Smooth muscle cell (in vitro differentiated cells): ENCODE results near the gene HADHB. TPM values are rescaled to one million over a fixed set of nuclear protein-coding genes. Genes with fewer than 3 reads are reported as not detected.

ENCODE experiments used
- DNase-seq: peaks from one replicate; lab custom pipeline; 2025; ENCODE audit not compliant: unreplicated experiment; lab: John Stamatoyannopoulos, UW
- H2AFZ ChIP-seq: fragments of 200-600 bp; sonication (generic); 2 replicates; pipeline ENCODE4 v1.6.0; 2016; ENCODE audit warnings: antibody characterized with exemption, low read depth, mild to moderate bottlenecking
- H3F3A ChIP-seq: fragments of 200-600 bp; sonication (generic); 2 replicates; pipeline ENCODE4 v1.6.0; 2017; ENCODE audit warnings: antibody characterized with exemption, low read depth
- H3K27ac ChIP-seq: fragments of 200-600 bp; sonication (generic); 2 replicates; pipeline ENCODE4 v1.5.1; 2016; ENCODE audit warnings: low read depth, mild to moderate bottlenecking
- H3K27me3 ChIP-seq: fragments of 200-600 bp; sonication (generic); 2 replicates; pipeline ENCODE4 v1.6.1; 2016; ENCODE audit warnings: low read depth, mild to moderate bottlenecking
- H3K36me3 ChIP-seq: fragments of 200-600 bp; sonication (generic); 2 replicates; pipeline ENCODE4 v1.5.1; 2016; ENCODE audit warnings: low read depth
- H3K4me1 ChIP-seq: fragments of 200-600 bp; sonication (generic); 2 replicates; pipeline ENCODE4 v1.5.1; 2016; ENCODE audit warnings: low read depth
- H3K4me2 ChIP-seq: fragments of 200-600 bp; sonication (generic); 2 replicates; pipeline ENCODE4 v1.6.0; 2016; ENCODE audit warnings: mild to moderate bottlenecking
- H3K4me3 ChIP-seq: fragments of 200-600 bp; sonication (generic); 2 replicates; pipeline ENCODE4 v1.5.1; 2016; ENCODE audit warnings: mild to moderate bottlenecking
- H3K79me2 ChIP-seq: fragments of 200-600 bp; sonication (generic); 2 replicates; pipeline ENCODE4 v1.6.0; 2016; ENCODE audit warnings: low read depth, mild to moderate bottlenecking
- H3K9ac ChIP-seq: fragments of 200-600 bp; sonication (generic); 2 replicates; pipeline ENCODE4 v1.6.0; 2016; ENCODE audit warnings: low read depth
- H3K9me3 ChIP-seq: fragments of 200-600 bp; sonication (generic); replicated peaks from 2 replicates; pipeline ENCODE4 v1.5.1; 2016; ENCODE audit warnings: low read depth
- H4K20me1 ChIP-seq: fragments of 200-600 bp; sonication (generic); 2 replicates; pipeline ENCODE4 v1.6.0; 2016; ENCODE audit warnings: low read depth
- WGBS: methylation state at CpG from one replicate; pipeline ENCODE4 v1.1.7; 2016; ENCODE audit warnings: low lambda C conversion rate; 5-methylcytosine and 5-hydroxymethylcytosine counted together
- polyA plus RNA-seq: library from polyadenylated mRNA; unstranded; fragments of >200 nt; fragmentation: Nextera tagmentation; extraction: Ambion mirVana; gene quantifications from 2 replicates; pipeline ENCODE4 v1.2.1, GENCODE V29; 2016
- total RNA-seq: library from RNA; depleted of rRNA; stranded (reverse); fragments of >200 nt; gene quantifications from 2 replicates; pipeline ENCODE4 v1.2.3, GENCODE V29; 2014
- TF ChIP-seq, protein P1 (sequence below): fragments of 200-600 bp; sonication (generic); IDR thresholded peaks from 2 replicates; pipeline ENCODE4 v1.5.1; 2017; ENCODE audit warnings: borderline replicate concordance, mild to moderate bottlenecking, antibody characterized with exemption; ENCODE audit not compliant: insufficient read depth, poor library complexity, severe bottlenecking

HADHB gene
- total and polyA plus RNA-seq, 2 experiments from 2014 or later: 70.8 to 96.1 TPM

DNA sequence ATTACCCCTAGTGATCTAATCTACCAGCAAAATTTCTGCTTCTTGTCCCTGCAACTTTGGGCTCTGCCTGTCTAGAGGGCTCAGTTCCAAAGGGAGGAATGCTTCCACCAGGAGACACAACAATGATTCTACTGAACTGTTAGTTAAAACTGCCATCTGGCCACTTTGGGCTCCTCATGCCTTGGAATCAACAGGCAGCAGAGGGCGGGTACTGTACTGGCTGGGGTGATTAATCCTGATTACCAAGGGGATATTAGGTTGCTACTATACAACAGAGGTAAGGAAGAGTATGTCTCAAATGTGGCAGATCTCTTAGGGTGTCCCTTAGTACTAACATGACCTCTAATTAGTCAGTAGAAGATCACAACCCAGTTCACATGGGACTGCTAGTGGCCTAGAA, 21.7 kb upstream of the HADHB start:
- Histone ChIP-seq H3K4me3 (no peak overlapping the region), H3K9me3 (peaks cover 3% of the 10 kb centered on the region), H3K4me2 (no peak overlapping the region), H3K27ac (no peak overlapping the region), H3K4me1 (no peaks in the 10 kb centered on the region), H3K79me2 (no peaks in the 10 kb centered on the region), H2AFZ (no peak overlapping the region), H3K36me3 (peaks cover 20% of the 10 kb centered on the region), H3K27me3 (no peaks in the 10 kb centered on the region), H4K20me1 (peaks cover 5% of the 10 kb centered on the region), H3F3A (no peaks in the 10 kb centered on the region), H3K9ac (no peak overlapping the region)
- TF ChIP-seq, protein P1, sequence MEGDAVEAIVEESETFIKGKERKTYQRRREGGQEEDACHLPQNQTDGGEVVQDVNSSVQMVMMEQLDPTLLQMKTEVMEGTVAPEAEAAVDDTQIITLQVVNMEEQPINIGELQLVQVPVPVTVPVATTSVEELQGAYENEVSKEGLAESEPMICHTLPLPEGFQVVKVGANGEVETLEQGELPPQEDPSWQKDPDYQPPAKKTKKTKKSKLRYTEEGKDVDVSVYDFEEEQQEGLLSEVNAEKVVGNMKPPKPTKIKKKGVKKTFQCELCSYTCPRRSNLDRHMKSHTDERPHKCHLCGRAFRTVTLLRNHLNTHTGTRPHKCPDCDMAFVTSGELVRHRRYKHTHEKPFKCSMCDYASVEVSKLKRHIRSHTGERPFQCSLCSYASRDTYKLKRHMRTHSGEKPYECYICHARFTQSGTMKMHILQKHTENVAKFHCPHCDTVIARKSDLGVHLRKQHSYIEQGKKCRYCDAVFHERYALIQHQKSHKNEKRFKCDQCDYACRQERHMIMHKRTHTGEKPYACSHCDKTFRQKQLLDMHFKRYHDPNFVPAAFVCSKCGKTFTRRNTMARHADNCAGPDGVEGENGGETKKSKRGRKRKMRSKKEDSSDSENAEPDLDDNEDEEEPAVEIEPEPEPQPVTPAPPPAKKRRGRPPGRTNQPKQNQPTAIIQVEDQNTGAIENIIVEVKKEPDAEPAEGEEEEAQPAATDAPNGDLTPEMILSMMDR: no peak
- WGBS: 91% methylated on average over 1 of the region's 1 CpG
- no peak for DNase-seq

DNA sequence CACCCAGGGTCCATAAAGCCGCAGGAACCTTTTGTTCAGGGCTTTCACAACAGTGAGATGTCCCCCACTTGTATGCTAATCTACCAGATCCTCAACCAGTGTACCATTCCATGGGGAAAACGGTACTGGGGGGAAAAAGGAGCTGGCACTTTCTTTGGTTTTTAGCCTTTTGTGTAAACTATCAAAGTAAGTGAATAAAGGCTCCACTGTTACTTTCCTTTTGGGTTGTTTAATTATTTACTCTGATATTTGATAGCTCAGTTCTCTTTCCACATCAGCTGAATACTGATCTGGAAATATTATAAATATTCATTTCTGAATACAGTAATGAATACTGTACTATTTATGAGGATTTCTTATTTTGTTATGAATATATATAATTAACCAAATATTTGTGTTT, 20.6 kb upstream of the HADHB start:
- H3F3A ChIP-seq: no peaks in the 10 kb centered on the region
- H3K4me1 ChIP-seq: no peaks in the 10 kb centered on the region
- no peak overlapping the region for H3K27ac ChIP-seq
- H3K4me3 ChIP-seq: no peak overlapping the region
- H3K4me2 ChIP-seq: no peak overlapping the region
- 97% methylated on average over 2 of the region's 2 CpGs for WGBS
- H3K27me3 ChIP-seq: no peaks in the 10 kb centered on the region
- H4K20me1 ChIP-seq: peaks cover 5% of the 10 kb centered on the region
- no peaks in the 10 kb centered on the region for H3K79me2 ChIP-seq
- no peak for DNase-seq
- TF ChIP-seq, protein P1: no peak
- no peak overlapping the region for H3K9ac ChIP-seq
- no peak overlapping the region for H2AFZ ChIP-seq
- peaks cover 27% of the 10 kb centered on the region for H3K36me3 ChIP-seq
- H3K9me3 ChIP-seq: no peaks in the 10 kb centered on the region

DNA sequence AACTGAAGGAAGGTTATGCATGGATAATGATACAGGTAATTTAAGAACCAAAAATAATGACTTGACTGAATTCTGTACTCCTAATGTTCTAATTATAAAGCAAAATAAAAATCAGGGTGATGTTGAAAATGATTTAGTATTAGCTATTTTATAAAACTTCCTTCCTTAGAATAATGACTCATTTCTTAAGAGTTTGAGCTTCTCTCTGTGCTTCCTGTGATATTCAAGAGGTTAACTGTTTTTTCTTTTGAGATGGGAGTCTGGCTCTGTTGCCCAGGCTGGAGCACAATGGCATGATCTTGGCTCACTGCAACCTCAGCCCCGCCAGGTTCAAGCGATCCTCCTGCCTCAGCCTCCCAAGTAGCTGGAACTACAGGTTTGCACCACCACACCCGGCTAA, 15.1 kb upstream of the HADHB start:
- Histone ChIP-seq H3K27ac (no peak overlapping the region), H4K20me1 (no peaks in the 10 kb centered on the region), H3K9me3 (no peaks in the 10 kb centered on the region), H3F3A (no peaks in the 10 kb centered on the region), H3K36me3 (peaks cover 68% of the 10 kb centered on the region), H3K27me3 (no peaks in the 10 kb centered on the region), H2AFZ (no peak overlapping the region), H3K4me3 (no peak overlapping the region), H3K4me1 (no peaks in the 10 kb centered on the region), H3K79me2 (no peaks in the 10 kb centered on the region), H3K4me2 (no peak overlapping the region), H3K9ac (no peak overlapping the region)
- TF ChIP-seq, protein P1: no peak
- DNase-seq: no peak
- WGBS: 99% methylated on average over 3 of the region's 3 CpGs

DNA sequence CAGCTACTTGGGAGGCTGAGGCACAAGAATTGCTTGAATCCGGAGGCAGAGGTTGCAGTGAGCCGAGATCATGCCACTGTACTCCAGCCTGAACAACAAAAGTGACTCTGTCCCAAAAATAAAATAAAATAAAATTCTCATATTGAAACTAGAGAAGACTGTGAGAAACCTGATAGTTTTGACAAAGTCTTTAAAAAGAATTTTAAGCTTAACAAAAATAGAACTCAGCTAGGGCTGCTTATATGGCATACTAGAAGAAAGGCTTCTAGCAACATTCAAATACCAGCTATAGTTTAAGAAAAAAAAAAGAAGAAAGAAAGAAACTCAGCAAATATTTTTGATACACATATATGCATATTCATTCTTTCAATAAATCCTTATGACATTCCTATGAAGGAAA, 13.9 kb upstream of the HADHB start:
- no peak overlapping the region for H3K9ac ChIP-seq
- no peaks in the 10 kb centered on the region for H3F3A ChIP-seq
- no peaks in the 10 kb centered on the region for H3K27me3 ChIP-seq
- WGBS: 98% methylated on average over 2 of the region's 2 CpGs
- H3K9me3 ChIP-seq: no peaks in the 10 kb centered on the region
- no peaks in the 10 kb centered on the region for H3K79me2 ChIP-seq
- H4K20me1 ChIP-seq: no peaks in the 10 kb centered on the region
- no peaks in the 10 kb centered on the region for H3K4me1 ChIP-seq
- no peak overlapping the region for H3K4me2 ChIP-seq
- no peak overlapping the region for H3K4me3 ChIP-seq
- peaks cover 71% of the 10 kb centered on the region for H3K36me3 ChIP-seq
- DNase-seq: no peak
- H2AFZ ChIP-seq: no peak overlapping the region
- H3K27ac ChIP-seq: no peak overlapping the region
- TF ChIP-seq, protein P1: no peak
